ENCODE results near the gene CTDSPL2. TPM values are rescaled to one million over a fixed set of nuclear protein-coding genes. Genes with fewer than 3 reads are reported as not detected.
"Not testable (repeated sequence)": the region's sequence is repeated elsewhere in the genome, so short reads cannot be mapped to it uniquely, and the experiment has no call there.

The CTDSPL2 gene
- total RNA-seq, 2 experiments from 2014 or later, result 76.6 to 79.0 TPM

DNA sequence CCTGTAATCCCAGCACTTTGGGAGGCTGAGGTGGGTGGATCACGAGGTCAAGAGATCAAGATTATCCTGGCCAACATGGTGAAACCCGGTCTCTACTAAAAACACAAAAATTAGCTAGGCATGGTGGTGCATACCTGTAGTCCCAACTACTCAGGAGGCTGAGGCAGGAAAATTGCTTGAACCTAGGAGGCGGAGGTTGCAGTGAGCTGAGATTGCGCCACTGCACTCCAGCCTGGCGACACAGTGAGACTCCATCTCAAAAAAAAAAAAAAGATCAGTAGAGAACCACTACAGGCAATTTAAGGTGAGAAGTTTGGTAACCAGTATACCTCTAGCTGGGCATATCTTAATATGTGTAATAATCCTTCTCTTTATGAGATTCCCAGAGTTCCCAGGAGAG, 117.3 kb downstream of the CTDSPL2 start:
- not testable (repeated sequence) for H3K4me3 Mint-ChIP-seq; H3K27ac Mint-ChIP-seq; H3K27me3 Mint-ChIP-seq (ENCODE audit: low read depth); ATAC-seq; DNase-seq; H3K9me3 Mint-ChIP-seq (ENCODE audit: insufficient read depth)
- Mint-ChIP-seq H3K4me1 (ENCODE audit: low read depth) (peaks cover 51% of the 10 kb centered on the region), H3K36me3 (ENCODE audit: low read depth) (peaks cover 43% of the 10 kb centered on the region)
- POLR2A ChIA-PET, result interaction anchor here (0.6 to 4.0 kb wide), 4 partner anchors 7 to 775 kb away, joined by 3 to 54 read pairs (median 4); partner anchors contain the start of genes CTDSPL2 and EIF3J
- CTCF ChIA-PET, result interaction anchor here (1.2 to 3.7 kb wide), 5 partner anchors 9 to 192 kb away, joined by 3 to 24 read pairs (median 8); partner anchors contain the start of gene TRIM69

DNA sequence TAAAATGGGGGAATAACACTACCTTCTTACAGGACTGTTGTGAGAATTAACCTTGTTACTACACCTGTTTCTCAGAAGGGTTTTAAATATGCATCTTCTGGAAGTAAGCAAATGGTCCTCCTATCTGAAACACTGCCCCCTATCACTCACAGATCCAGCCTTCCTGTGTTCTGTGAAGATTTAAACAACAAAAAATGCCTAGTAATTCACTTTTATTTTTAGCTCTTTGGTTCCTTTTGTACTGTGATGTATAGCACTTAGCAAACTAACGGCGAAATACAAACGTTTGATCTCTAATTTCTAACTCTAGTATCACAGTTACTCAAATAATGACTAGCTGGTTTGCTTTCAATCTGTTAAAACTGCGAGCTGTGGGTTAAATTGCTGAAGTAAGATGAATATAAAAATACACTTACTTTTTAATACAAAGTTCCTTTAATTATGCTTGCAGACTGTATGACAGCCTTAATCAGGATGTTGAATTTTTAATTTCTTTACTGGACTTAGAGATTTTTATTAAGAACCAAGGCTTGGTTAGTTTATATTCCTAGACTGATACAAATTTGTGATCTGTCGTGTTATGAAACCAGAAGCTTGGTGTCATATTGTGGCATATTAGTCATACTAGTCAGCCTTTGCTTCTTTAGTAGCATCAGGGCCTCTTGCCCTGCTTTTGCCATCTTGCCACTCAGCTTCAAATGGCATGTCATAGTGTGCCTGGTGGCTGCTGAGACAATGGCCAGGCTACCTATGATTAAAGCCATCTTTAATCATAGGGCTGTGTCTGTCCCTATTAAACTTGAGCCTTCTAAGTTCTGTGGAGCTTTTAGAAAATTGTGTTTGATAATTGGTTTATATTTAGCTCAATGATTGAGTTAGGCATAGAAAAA, 118.7 kb downstream of the CTDSPL2 start:
- CTCF ChIA-PET, result interaction anchor here (0.7 to 3.7 kb wide), 21 partner anchors 8 to 572 kb away, joined by 3 to 24 read pairs (median 4); partner anchors contain the start of genes CTDSPL2, EIF3J and TRIM69
- DNase-seq (peak; percentile 44), ATAC-seq (peak; percentile 77)
- Mint-ChIP-seq H3K27ac (peak overlapping the region; percentile 83), H3K27me3 (ENCODE audit: low read depth) (no peaks in the 10 kb centered on the region), H3K4me3 (peak overlapping the region; percentile 32), H3K4me1 (ENCODE audit: low read depth) (peaks cover 41% of the 10 kb centered on the region), H3K36me3 (ENCODE audit: low read depth) (peaks cover 39% of the 10 kb centered on the region), H3K9me3 (ENCODE audit: insufficient read depth) (no peaks in the 10 kb centered on the region)
- POLR2A ChIA-PET, result interaction anchor here (0.6 to 4.0 kb wide), 6 partner anchors 9 to 190 kb away, joined by 3 to 54 read pairs (median 6); partner anchors contain the start of genes B2M, EIF3J, PATL2 and TRIM69

GRCh38 chr15:44549152-44549551, 121.7 kb downstream of the CTDSPL2 start:
- CTCF ChIA-PET, result interaction anchor here (1.4 to 2.0 kb wide), 2 partner anchors 30 to 189 kb away, joined by 3 to 4 read pairs; no protein-coding TSS in a partner anchor
- ATAC-seq; H3K27me3 Mint-ChIP-seq (ENCODE audit: low read depth); H3K27ac Mint-ChIP-seq; H3K9me3 Mint-ChIP-seq (ENCODE audit: insufficient read depth); H3K4me3 Mint-ChIP-seq; POLR2A ChIA-PET; DNase-seq: not testable (repeated sequence)
- Mint-ChIP-seq H3K36me3 (ENCODE audit: low read depth) (peaks cover 25% of the 10 kb centered on the region), H3K4me1 (ENCODE audit: low read depth) (peaks cover 17% of the 10 kb centered on the region)

GRCh38 chr15:44550256-44550655, 122.8 kb downstream of the CTDSPL2 start:
- Mint-ChIP-seq H3K27ac (no peak overlapping the region), H3K4me3 (no peak overlapping the region), H3K27me3 (ENCODE audit: low read depth) (no peaks in the 10 kb centered on the region), H3K36me3 (ENCODE audit: low read depth) (peaks cover 33% of the 10 kb centered on the region), H3K4me1 (ENCODE audit: low read depth) (peaks cover 24% of the 10 kb centered on the region), H3K9me3 (ENCODE audit: insufficient read depth) (no peaks in the 10 kb centered on the region)
- ATAC-seq (no peak), DNase-seq (no peak)
- POLR2A ChIA-PET, result interaction anchor here (1.1 kb wide), 1 partner anchor 13 kb away, joined by 6 read pairs; the partner anchor contains the start of gene EIF3J
- CTCF ChIA-PET, result interaction anchor here (0.7 to 2.0 kb wide), 5 partner anchors 12 to 243 kb away, joined by 3 to 4 read pairs (median 3); no protein-coding TSS in a partner anchor

- ChIA-PET POLR2A (no interaction called here), CTCF (interaction anchor here (2.0 kb wide), 1 partner anchor 28 kb away, joined by 4 read pairs; no protein-coding TSS in a partner anchor)
- Mint-ChIP-seq H3K27ac (no peak overlapping the region), H3K4me1 (ENCODE audit: low read depth) (peaks cover 27% of the 10 kb centered on the region), H3K36me3 (ENCODE audit: low read depth) (peaks cover 38% of the 10 kb centered on the region), H3K27me3 (ENCODE audit: low read depth) (no peaks in the 10 kb centered on the region), H3K4me3 (no peak overlapping the region), H3K9me3 (ENCODE audit: insufficient read depth) (no peaks in the 10 kb centered on the region)
- DNase-seq (no peak), ATAC-seq (no peak)
Measured at GRCh38 chr15:44550734-44551133, 123.3 kb downstream of the CTDSPL2 start.

GRCh38 chr15:44554934-44555723, 127.7 kb downstream of the CTDSPL2 start:
- POLR2A ChIA-PET, result interaction anchor here (0.5 to 1.9 kb wide), 2 partner anchors 18 to 23 kb away, joined by 4 to 9 read pairs; partner anchors contain the start of gene EIF3J
- Mint-ChIP-seq H3K27ac (peak overlapping the region; percentile 35), H3K4me1 (ENCODE audit: low read depth) (peaks cover 18% of the 10 kb centered on the region), H3K27me3 (ENCODE audit: low read depth) (no peaks in the 10 kb centered on the region), H3K4me3 (no peak overlapping the region), H3K36me3 (ENCODE audit: low read depth) (peaks cover 56% of the 10 kb centered on the region), H3K9me3 (ENCODE audit: insufficient read depth) (no peaks in the 10 kb centered on the region)
- ATAC-seq, result peak; percentile 28
- DNase-seq, result no peak
- CTCF ChIA-PET, result interaction anchor here (0.9 to 3.8 kb wide), 2 partner anchors 9 to 23 kb away, joined by 3 to 19 read pairs; no protein-coding TSS in a partner anchor

DNA sequence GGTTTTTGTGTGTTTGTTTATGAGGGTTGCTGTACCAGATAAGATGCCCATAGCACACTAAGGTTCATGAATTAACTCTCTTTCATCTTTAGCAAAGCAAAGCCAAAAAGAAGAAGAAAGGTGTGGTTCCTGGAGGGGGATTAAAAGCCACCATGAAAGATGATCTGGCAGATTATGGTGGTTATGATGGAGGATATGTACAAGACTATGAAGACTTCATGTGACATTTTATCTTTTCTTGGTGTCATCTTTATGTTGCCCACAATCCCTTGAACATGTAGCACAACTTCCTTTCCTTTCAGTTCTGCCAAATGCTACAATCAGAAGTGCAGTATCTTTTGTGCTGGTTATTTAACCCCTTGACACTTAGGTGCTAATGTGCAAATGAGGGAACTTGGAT, 133.5 kb downstream of the CTDSPL2 start:
- peaks cover 19% of the 10 kb centered on the region for H3K4me1 Mint-ChIP-seq (ENCODE audit: low read depth)
- POLR2A ChIA-PET, result interaction anchor here (0.6 kb wide), 1 partner anchor 272 kb away, joined by 4 read pairs; the partner anchor contains the start of gene GOLM2
- H3K4me3 Mint-ChIP-seq; DNase-seq; H3K9me3 Mint-ChIP-seq (ENCODE audit: insufficient read depth); H3K27me3 Mint-ChIP-seq (ENCODE audit: low read depth): not testable (repeated sequence)
- peak; percentile 57 for ATAC-seq
- H3K36me3 Mint-ChIP-seq (ENCODE audit: low read depth), result peaks cover 78% of the 10 kb centered on the region
- CTCF ChIA-PET, result interaction anchor here (1.4 kb wide), 2 partner anchors 15 to 18 kb away, joined by 3 to 4 read pairs; no protein-coding TSS in a partner anchor
- H3K27ac Mint-ChIP-seq, result peak overlapping the region; percentile 63

DNA sequence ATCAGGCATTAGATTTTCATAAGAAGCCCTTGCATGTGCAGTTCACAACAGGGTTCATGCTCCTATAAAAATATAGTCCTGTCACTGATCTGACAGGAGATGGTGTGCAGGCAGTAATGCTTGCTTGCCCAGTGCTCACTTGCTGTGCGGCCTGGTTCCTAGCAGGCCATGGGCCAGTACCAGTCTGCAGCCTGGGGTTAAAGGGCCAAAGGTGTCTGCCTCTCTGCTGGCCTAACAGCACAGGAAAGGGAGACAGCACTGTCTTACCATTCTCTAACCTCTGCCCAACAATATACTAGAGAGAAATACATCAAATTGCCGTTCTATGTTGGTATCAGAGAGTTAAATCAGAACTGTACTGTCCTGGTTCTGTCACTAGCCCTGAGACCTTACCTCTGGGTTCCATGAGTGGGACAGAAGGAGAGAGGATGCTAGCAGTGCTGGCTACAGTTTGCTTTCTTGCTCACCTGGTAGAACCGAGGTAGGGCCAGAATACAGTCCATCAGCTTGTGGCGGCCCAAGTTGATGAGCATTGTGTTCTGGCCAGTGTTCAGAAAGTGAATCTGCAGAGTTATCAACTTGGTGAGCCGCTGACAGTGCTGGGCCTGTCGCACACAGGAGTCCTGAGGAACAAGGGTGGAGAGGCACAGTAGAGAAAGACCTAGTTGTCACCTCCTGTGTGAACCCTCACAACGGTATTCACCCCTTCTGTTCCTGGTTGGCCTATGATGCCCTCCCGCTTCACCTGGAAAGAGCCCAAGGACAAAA, 138.1 kb downstream of the CTDSPL2 start:
- ATAC-seq, result no peak
- Mint-ChIP-seq H3K4me3 (no peak overlapping the region), H3K9me3 (ENCODE audit: insufficient read depth) (no peaks in the 10 kb centered on the region), H3K36me3 (ENCODE audit: low read depth) (peaks cover 76% of the 10 kb centered on the region), H3K27ac (no peak overlapping the region), H3K4me1 (ENCODE audit: low read depth) (peaks cover 11% of the 10 kb centered on the region), H3K27me3 (ENCODE audit: low read depth) (no peaks in the 10 kb centered on the region)
- ChIA-PET CTCF (no interaction called here), POLR2A (no interaction called here)
- no peak for DNase-seq

GRCh38 chr15:44566155-44566540, 138.7 kb downstream of the CTDSPL2 start:
- ATAC-seq, result no peak
- CTCF ChIA-PET, result interaction anchor here (1.2 kb wide), 1 partner anchor 10 kb away, joined by 3 read pairs; no protein-coding TSS in a partner anchor

GRCh38 chr15:44568338-44568737, 140.9 kb downstream of the CTDSPL2 start:
- no peaks in the 10 kb centered on the region for H3K27me3 Mint-ChIP-seq (ENCODE audit: low read depth)
- no peaks in the 10 kb centered on the region for H3K4me1 Mint-ChIP-seq (ENCODE audit: low read depth)
- ChIA-PET POLR2A (no interaction called here), CTCF (no interaction called here)
- no peak overlapping the region for H3K4me3 Mint-ChIP-seq
- H3K9me3 Mint-ChIP-seq (ENCODE audit: insufficient read depth), result no peaks in the 10 kb centered on the region
- DNase-seq (no peak), ATAC-seq (no peak)
- H3K27ac Mint-ChIP-seq, result no peak overlapping the region
- peaks cover 63% of the 10 kb centered on the region for H3K36me3 Mint-ChIP-seq (ENCODE audit: low read depth)

More at GRCh38 chr15:44566155-44566540, 138.7 kb downstream of the CTDSPL2 start:
- H3K27me3 Mint-ChIP-seq (ENCODE audit: low read depth), result no peaks in the 10 kb centered on the region
- peaks cover 70% of the 10 kb centered on the region for H3K36me3 Mint-ChIP-seq (ENCODE audit: low read depth)
- no peak overlapping the region for H3K27ac Mint-ChIP-seq
- no peaks in the 10 kb centered on the region for H3K9me3 Mint-ChIP-seq (ENCODE audit: insufficient read depth)
- peaks cover 5% of the 10 kb centered on the region for H3K4me1 Mint-ChIP-seq (ENCODE audit: low read depth)
- H3K4me3 Mint-ChIP-seq, result no peak overlapping the region
- POLR2A ChIA-PET, result no interaction called here
- no peak for DNase-seq
